Measurements from ENCODE around the gene C10orf95.

C10orf95 gene

GRCh38 chr10:102444851-102445250 is 6.5 kb downstream of the C10orf95 start:
- no peak for TF ChIP-seq CTCF (IDR thresholded peaks at IDR 0.05; ENCODE audit: insufficient read depth, missing control alignments)
- DNase-seq (ENCODE audit: insufficient read length, low spot score) = no peak
- FAIRE-seq = no peak

GRCh38 chr10:102438374-102438773 is 13.0 kb downstream of the C10orf95 start:
- no peak for TF ChIP-seq CTCF (IDR thresholded peaks at IDR 0.05; ENCODE audit: insufficient read depth, missing control alignments)
- FAIRE-seq (no peak), DNase-seq (ENCODE audit: insufficient read length, low spot score) (no peak)

- TF ChIP-seq CTCF (IDR thresholded peaks at IDR 0.05; ENCODE audit: insufficient read depth, missing control alignments) = no peak
- DNase-seq (ENCODE audit: insufficient read length, low spot score) (no peak), FAIRE-seq (no peak)
Observed at GRCh38 chr10:102437515-102437914, 13.8 kb downstream of the C10orf95 start.

GRCh38 chr10:102436312-102436711 is 15.0 kb downstream of the C10orf95 start:
- DNase-seq (ENCODE audit: insufficient read length, low spot score) (no peak), FAIRE-seq (no peak)
- no peak for TF ChIP-seq CTCF (IDR thresholded peaks at IDR 0.05; ENCODE audit: insufficient read depth, missing control alignments)

GRCh38 chr10:102435529-102436233 is 15.7 kb downstream of the C10orf95 start:
- no peak for DNase-seq (ENCODE audit: insufficient read length, low spot score)
- no peak for FAIRE-seq

GRCh38 chr10:102435133-102435497 is 16.2 kb downstream of the C10orf95 start:
- no peak for TF ChIP-seq CTCF (IDR thresholded peaks at IDR 0.05; ENCODE audit: insufficient read depth, missing control alignments)
- no peak for FAIRE-seq
- DNase-seq (ENCODE audit: insufficient read length, low spot score) = no peak

More at GRCh38 chr10:102435529-102436233, 15.7 kb downstream of the C10orf95 start:
- no peak for TF ChIP-seq CTCF (IDR thresholded peaks at IDR 0.05; ENCODE audit: insufficient read depth, missing control alignments)

GRCh38 chr10:102434394-102435132 is 16.8 kb downstream of the C10orf95 start:
- no peak for TF ChIP-seq CTCF (IDR thresholded peaks at IDR 0.05; ENCODE audit: insufficient read depth, missing control alignments)
- DNase-seq (ENCODE audit: insufficient read length, low spot score) = no peak
- no peak for FAIRE-seq

All from D721Med (cell line).